ENCODE measurements around the gene TNS3. TPM values are rescaled to one million over a fixed set of nuclear protein-coding genes. Genes with fewer than 3 reads are reported as not detected.

The TNS3 gene
- total and polyA plus RNA-seq, 9 of the 15 experiments (the other 6 are each of a cell fraction or from before 2014, with no cell fraction given): 0.20 TPM; not detected in 8

- H3K9me1 ChIP-seq (ENCODE audit: control insufficient read depth, insufficient read depth, low read length): no peaks in the 10 kb centered on the region
- no peaks in the 10 kb centered on the region for H3K79me2 ChIP-seq (ENCODE audit: control insufficient read depth, insufficient read depth, low read length)
- H2AFZ ChIP-seq (ENCODE audit: low read depth, low read length): no peak overlapping the region
- no peak overlapping the region for H3K4me3 ChIP-seq
- no TSS peak for BruUV-seq (replicated peaks)
- POLR2A ChIA-PET: interaction anchor here (0.9 kb wide), 1 partner anchor 13 kb away, joined by 3 read pairs; no protein-coding TSS in a partner anchor
- H4K20me1 ChIP-seq (replicated peaks; ENCODE audit: control insufficient read depth, insufficient read depth, low read length): no peaks in the 10 kb centered on the region
- H3K4me1 ChIP-seq (replicated peaks in 1 of 2; ENCODE audit: control insufficient read depth in 2 of 2, insufficient read depth in 2 of 2, low read length in 2 of 2): no peaks in the 10 kb centered on the region; a peak in 1 of 5 replicates
- DNase-seq (ENCODE audit: extremely low read depth in 1 of 4, low spot score in 3 of 4): no peak
- H3K9ac ChIP-seq (ENCODE audit: insufficient read depth in 1 of 2, low read depth in 2 of 2, low read length in 2 of 2): no peak overlapping the region
- no peaks in the 10 kb centered on the region for H3K9me3 ChIP-seq (replicated peaks; ENCODE audit: control insufficient read depth, insufficient read depth, low read depth, low read length)
- ATAC-seq: no peak
- H3K36me3 ChIP-seq (ENCODE audit: control insufficient read depth, insufficient read depth, low read length): no peaks in the 10 kb centered on the region
- no peak overlapping the region for H3K27ac ChIP-seq (ENCODE audit: extremely low read depth, low read depth, low read length)
- CTCF ChIA-PET (ENCODE audit: low intra/inter-chr PET ratio): no interaction called here
- H3K4me2 ChIP-seq (ENCODE audit: insufficient read depth, low read length): no peak overlapping the region
- in situ Hi-C loops (cut with MboI) (no loop called here), intact Hi-C loops (cut with micrococcal nuclease) (no loop called here)
- 0% methylated on average over 8 of the region's 10 CpGs for WGBS (ENCODE audit: insufficient coverage, low coverage, missing lambda C conversion rate)
- FAIRE-seq: no peak
- peaks cover 3 to 41% of the 10 kb centered on the region in 2 experiments; a peak in 4 of 5 replicates for H3K27me3 ChIP-seq (ENCODE audit: control insufficient read depth in 2 of 2, insufficient read depth in 2 of 2, low read length in 2 of 2)
- no peak for TF ChIP-seq SMAD1 (IDR thresholded peaks at IDR 0.05; ENCODE audit: low read depth, low read length, partially characterized antibody)
- TF ChIP-seq GATAD2B (IDR thresholded peaks at IDR 0.05; ENCODE audit: borderline replicate concordance): no peak
- no peak for TF ChIP-seq ZZZ3 (IDR thresholded peaks at IDR 0.05)
- TF ChIP-seq RFX1 (IDR thresholded peaks at IDR 0.05): no peak
- no peak for TF ChIP-seq CBX8 (IDR thresholded peaks at IDR 0.05; ENCODE audit: borderline replicate concordance, extremely low read depth, low read depth, low read length, poor library complexity, severe bottlenecking)
- no peak for TF ChIP-seq ZNF24 (IDR thresholded peaks at IDR 0.05)
- TF ChIP-seq REST (IDR thresholded peaks at IDR 0.05; ENCODE audit: borderline replicate concordance): no peak
- no peak for TF ChIP-seq REST (CRISPR knock-in tag; IDR thresholded peaks at IDR 0.05; ENCODE audit: low read depth)
- no peak for TF ChIP-seq SREBF2 (CRISPR knock-in tag; IDR thresholded peaks at IDR 0.05)
Measured at GRCh38 chr7:47625861-47626715, 44.2 kb upstream of the TNS3 start.
